ES-I3 (cell line): ENCODE results near the gene TSPAN18.
A peak's percentile ranks its signal among the peaks of the same experiment; 100 is the strongest.

Source experiments
- H3K36me3 ChIP-seq: 2 replicates; pipeline ENCODE4 v1.6.1; 2013; ENCODE audit warnings: mild to moderate bottlenecking, low read length, control low read depth, moderate library complexity; ENCODE audit not compliant: insufficient read depth
- H3K4me1 ChIP-seq: 2 replicates; pipeline ENCODE4 v1.6.1; 2013; ENCODE audit warnings: mild to moderate bottlenecking, control low read depth, low read length; ENCODE audit not compliant: insufficient read depth
- H3K9ac ChIP-seq: 2 replicates; pipeline ENCODE4 v1.6.1; 2013; ENCODE audit warnings: low read depth, mild to moderate bottlenecking, low read length, moderate library complexity
- H3K9me3 ChIP-seq: 2 replicates; pipeline ENCODE4 v1.6.1; 2013; ENCODE audit warnings: mild to moderate bottlenecking, low read length, moderate library complexity; ENCODE audit not compliant: control insufficient read depth, insufficient read depth

Gene TSPAN18

GRCh38 chr11:44903035-44903434 is 176.3 kb downstream of the TSPAN18 start:
- Histone ChIP-seq H3K4me1 (peaks cover 12% of the 10 kb centered on the region), H3K9ac (no peak overlapping the region), H3K36me3 (no peaks in the 10 kb centered on the region), H3K9me3 (0 out of 2 replicates have a peak, but pooled peaks cover 2% of the 10 kb centered on the region)

- Histone ChIP-seq H3K36me3 (no peaks in the 10 kb centered on the region), H3K4me1 (peaks cover 12% of the 10 kb centered on the region), H3K9ac (no peak overlapping the region), H3K9me3 (no peaks in the 10 kb centered on the region)
These were observed 176.8 kb downstream of the TSPAN18 start for GRCh38 chr11:44903518-44903917.

- H3K36me3 ChIP-seq: no peaks in the 10 kb centered on the region
- H3K9ac ChIP-seq: no peak overlapping the region
- H3K4me1 ChIP-seq: peaks cover 15% of the 10 kb centered on the region
- H3K9me3 ChIP-seq: no peaks in the 10 kb centered on the region
These were observed 177.7 kb downstream of the TSPAN18 start for GRCh38 chr11:44904261-44905020.

GRCh38 chr11:44905131-44905866 is 178.5 kb downstream of the TSPAN18 start:
- no peaks in the 10 kb centered on the region for H3K9me3 ChIP-seq
- peaks cover 16% of the 10 kb centered on the region for H3K4me1 ChIP-seq

GRCh38 chr11:44906649-44907048 is 179.9 kb downstream of the TSPAN18 start:
- Histone ChIP-seq H3K9me3 (no peaks in the 10 kb centered on the region), H3K36me3 (no peaks in the 10 kb centered on the region), H3K9ac (no peak overlapping the region), H3K4me1 (peaks cover 16% of the 10 kb centered on the region)

More at GRCh38 chr11:44905131-44905866, 178.5 kb downstream of the TSPAN18 start:
- Histone ChIP-seq H3K36me3 (no peaks in the 10 kb centered on the region), H3K9ac (no peak overlapping the region)

GRCh38 chr11:44909557-44909956 is 182.8 kb downstream of the TSPAN18 start:
- no peaks in the 10 kb centered on the region for H3K36me3 ChIP-seq
- peaks cover 23% of the 10 kb centered on the region for H3K4me1 ChIP-seq
- no peaks in the 10 kb centered on the region for H3K9me3 ChIP-seq
- no peak overlapping the region for H3K9ac ChIP-seq

- Histone ChIP-seq H3K36me3 (no peaks in the 10 kb centered on the region), H3K4me1 (peaks cover 20% of the 10 kb centered on the region), H3K9me3 (no peaks in the 10 kb centered on the region), H3K9ac (no peak overlapping the region)
These were observed 183.8 kb downstream of the TSPAN18 start for GRCh38 chr11:44910591-44910990.

- Histone ChIP-seq H3K4me1 (peaks cover 16% of the 10 kb centered on the region), H3K36me3 (no peaks in the 10 kb centered on the region; the same call in 1 of the 2 replicates), H3K9me3 (no peaks in the 10 kb centered on the region), H3K9ac (peak overlapping the region; percentile 34)
These were observed 184.5 kb downstream of the TSPAN18 start for GRCh38 chr11:44911029-44911814.

- Histone ChIP-seq H3K4me1 (peaks cover 12% of the 10 kb centered on the region), H3K9me3 (no peaks in the 10 kb centered on the region), H3K36me3 (no peaks in the 10 kb centered on the region; the same call in 1 of the 2 replicates), H3K9ac (no peak overlapping the region)
These were observed 185.7 kb downstream of the TSPAN18 start for GRCh38 chr11:44912270-44912987.

- H3K9me3 ChIP-seq: no peaks in the 10 kb centered on the region
- no peak overlapping the region for H3K9ac ChIP-seq
- H3K4me1 ChIP-seq: peaks cover 12% of the 10 kb centered on the region
- no peaks in the 10 kb centered on the region; the same call in 1 of the 2 replicates for H3K36me3 ChIP-seq
These were observed 186.7 kb downstream of the TSPAN18 start for GRCh38 chr11:44913502-44913901.

GRCh38 chr11:44914105-44914504 is 187.3 kb downstream of the TSPAN18 start:
- peaks cover 12% of the 10 kb centered on the region for H3K4me1 ChIP-seq
- no peaks in the 10 kb centered on the region for H3K9me3 ChIP-seq
- no peaks in the 10 kb centered on the region; the same call in 1 of the 2 replicates for H3K36me3 ChIP-seq

GRCh38 chr11:44915004-44915403 is 188.2 kb downstream of the TSPAN18 start:
- no peak overlapping the region for H3K9ac ChIP-seq
- H3K4me1 ChIP-seq: peaks cover 8% of the 10 kb centered on the region
- H3K36me3 ChIP-seq: no peaks in the 10 kb centered on the region; the same call in 1 of the 2 replicates
- H3K9me3 ChIP-seq: no peaks in the 10 kb centered on the region

More at GRCh38 chr11:44914105-44914504, 187.3 kb downstream of the TSPAN18 start:
- H3K9ac ChIP-seq: no peak overlapping the region

- peaks cover 8% of the 10 kb centered on the region for H3K4me1 ChIP-seq
- H3K36me3 ChIP-seq: no peaks in the 10 kb centered on the region; the same call in 1 of the 2 replicates
- no peak overlapping the region for H3K9ac ChIP-seq
- H3K9me3 ChIP-seq: no peaks in the 10 kb centered on the region
These were observed 188.9 kb downstream of the TSPAN18 start for GRCh38 chr11:44915621-44916020.

GRCh38 chr11:44916331-44916730 is 189.6 kb downstream of the TSPAN18 start:
- Histone ChIP-seq H3K9me3 (no peaks in the 10 kb centered on the region), H3K36me3 (no peaks in the 10 kb centered on the region; the same call in 1 of the 2 replicates), H3K4me1 (peaks cover 8% of the 10 kb centered on the region), H3K9ac (no peak overlapping the region)
